Skeletal muscle tissue (tissue), 2 donors: ENCODE data around the gene DHX8. TPM values are rescaled to one million over a fixed set of nuclear protein-coding genes. Genes with fewer than 3 reads are reported as not detected.

Source experiments
- small RNA-seq: library from RNA; depleted of rRNA; stranded (forward); fragments of <200 nt; gene quantifications from one replicate; pipeline ENCODE3, GENCODE V24; 2014
- total RNA-seq: library from RNA; depleted of rRNA; stranded (reverse); fragments of >200 nt; gene quantifications from one replicate; pipeline ENCODE4 v1.2.3, GENCODE V29; 2014

The DHX8 gene
- total RNA-seq, 1 donor from 2014 or later: 23.0 TPM

Small RNAs within 50 kb of the gene (small RNA-seq; reads per million reads assigned to genes)
- not detected for gene RNU6-406P
- gene RNU6-971P: not detected

Other genes starting within 250 kb of the DHX8 start
- not detected for gene RNU2-1, start 250.0 kb upstream of the DHX8 start, total RNA-seq
- 10.4 TPM for gene ARL4D, start 85.0 kb upstream of the DHX8 start, total RNA-seq
- 1.6 TPM for gene ETV4, start 62.4 kb downstream of the DHX8 start, total RNA-seq
- gene MEOX1, start 177.9 kb downstream of the DHX8 start, total RNA-seq: 12.5 TPM